Measurements from ENCODE around the gene KIAA0513. TPM values are rescaled to one million over a fixed set of nuclear protein-coding genes. Genes with fewer than 3 reads are reported as not detected.
A peak's percentile ranks its signal among the peaks of the same experiment; 100 is the strongest.

KIAA0513 gene
- total and polyA plus RNA-seq, 2 of the 13 experiments (the other 11 are each of a cell fraction or from before 2014, with no cell fraction given): 1.8 TPM

- TF ChIP-seq DR1 (CRISPR knock-in tag; IDR thresholded peaks at IDR 0.05) (0 out of 2 replicates have a peak, but pooled peaks have one; percentile 30), NFYC (CRISPR knock-in tag; IDR thresholded peaks at IDR 0.05) (no peak), MLX (CRISPR knock-in tag; IDR thresholded peaks at IDR 0.05) (peak; percentile 72), NFRKB (IDR thresholded peaks at IDR 0.05) (no peak), TEF (CRISPR knock-in tag; IDR thresholded peaks at IDR 0.05) (peak; percentile 99), ARNT2 (CRISPR knock-in tag; IDR thresholded peaks at IDR 0.05; ENCODE audit: low read depth) (peak; percentile 92), KLF16 (CRISPR knock-in tag; IDR thresholded peaks at IDR 0.05) (peak in 1 of 2 experiments; percentile 84; a peak in 2 of 4 replicates), ZNF800 (CRISPR knock-in tag; IDR thresholded peaks at IDR 0.05) (peak; percentile 98), GZF1 (CRISPR knock-in tag; IDR thresholded peaks at IDR 0.05) (no peak), REL (CRISPR knock-in tag; conservative IDR thresholded peaks at IDR 0.05) (no peak), AFF4 (CRISPR knock-in tag; IDR thresholded peaks at IDR 0.05) (peak; percentile 79), ZNF367 (CRISPR knock-in tag; IDR thresholded peaks at IDR 0.05; ENCODE audit: borderline replicate concordance) (0 out of 2 replicates have a peak, but pooled peaks have one; percentile 14), ZBTB2 (CRISPR knock-in tag; IDR thresholded peaks at IDR 0.05; ENCODE audit: low read depth) (0 out of 2 replicates have a peak, but pooled peaks have one; percentile 10), NFIC (IDR thresholded peaks at IDR 0.05; ENCODE audit: low read length) (no peak), IKZF4 (CRISPR knock-in tag; IDR thresholded peaks at IDR 0.05; ENCODE audit: borderline replicate concordance, low read depth, not compliant biosample characterization) (peak; percentile 77), NCOA1 (CRISPR knock-in tag; IDR thresholded peaks at IDR 0.05) (peak; percentile 97; the same call in 1 of the 2 replicates), ZNF329 (CRISPR knock-in tag; IDR thresholded peaks at IDR 0.05; ENCODE audit: low read depth) (peak; percentile 87), ZC3H4 (CRISPR knock-in tag; IDR thresholded peaks at IDR 0.05; ENCODE audit: borderline replicate concordance) (no peak), NR2F6 (IDR thresholded peaks at IDR 0.05) (no peak; the same call in 1 of the 2 replicates), NR2F6 (CRISPR knock-in tag; IDR thresholded peaks at IDR 0.05) (peak; percentile 87), ZMYM4 (CRISPR knock-in tag; IDR thresholded peaks at IDR 0.05) (peak; percentile 53), AKAP8 (CRISPR knock-in tag; IDR thresholded peaks at IDR 0.05) (no peak; the same call in 1 of the 2 replicates)
Measured at GRCh38 chr16:85137323-85138072, 109.9 kb downstream of the KIAA0513 start (continued).

All from HepG2 (cell line).